Heart left ventricle (tissue), 13 donors: ENCODE data around the gene HMGCS2.

Experiments
- CTCF ChIP-seq, 12 donors: fragments of 200-600 bp; sonication (generic) in 4 of 12; IDR thresholded peaks; one replicate each; pipeline versions ENCODE4 v1.5.0 to v1.8.0; 2018 to 2022; ENCODE audit warnings: antibody characterized with exemption in 12 of 12, mild to moderate bottlenecking in 5 of 12
- POLR2A ChIP-seq, 2 donors: fragments of 450-650 bp; IDR thresholded peaks; one replicate each; pipeline ENCODE4 v1.6.1; 2017; ENCODE audit warnings: antibody characterized with exemption in 2 of 2, mild to moderate bottlenecking in 2 of 2, moderate library complexity in 2 of 2
- donor health status: ischemic (EF 13 %, LVEDD 7.1; RV severe dilation, severe dysfunction).
- donor health status: DM: no; HTN: yes; CAD: no.
- donor health status: DM: no; HTN: no; CAD: no.
- donor health status: ischemic (EF 25% LVEDD 6.9; RV normal size, moderate dysfunction).
- donor health status: ischemic (EF 25% LVEDD 5.7; RV mildly dilated, moderate dysfunction).
- donor health status: ischemic (EF 35%, LVEDD 5.7; RV mildly dilated, moderate dysfunction).
- donor health status: nonischemic (EF 11% LVEDD 7.7; RV severe dilation, severe dysfunction).
- donor health status: DM: yes; HTN: yes; CAD: no.
- donor health status: PGD.
- donor health status: ischemic (EF 29% LVEDD 5.4; RV normal size, mild dysfunction).
- donor health status: nonischemic (EF 23%, LVEDD 6.1; RV moderate dilation, normal function).

DNA sequence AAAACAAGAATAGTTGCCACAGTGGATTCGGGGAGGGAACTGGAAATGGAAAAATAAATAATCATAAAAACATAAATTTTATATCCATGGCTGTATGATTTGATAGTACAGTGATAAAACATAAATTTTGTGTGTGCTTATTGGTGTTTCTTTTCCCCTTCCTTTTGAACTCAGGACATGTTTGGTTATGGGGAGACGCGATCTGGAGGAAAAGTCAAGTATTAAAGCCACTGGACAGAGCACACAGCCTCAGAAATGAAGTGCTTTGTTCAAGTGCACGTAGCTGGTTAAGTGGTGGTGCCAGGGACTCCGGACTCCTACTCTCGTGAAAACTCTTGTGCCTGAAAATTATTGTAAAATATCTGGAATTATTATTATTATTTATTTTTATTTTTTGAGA lies 9.7 kb upstream of the HMGCS2 start:
- no peak for TF ChIP-seq CTCF (IDR thresholded peaks at IDR 0.05)
- no peak for TF ChIP-seq POLR2A (IDR thresholded peaks at IDR 0.05)
